HepG2 (cell line): ENCODE measurements around the gene RPP25L. TPM values are rescaled to one million over a fixed set of nuclear protein-coding genes. Genes with fewer than 3 reads are reported as not detected.

Experiments
- ATAC-seq: fragments of 200-7000 bp; cut with Tn5 transposase; 3 replicates; pipeline ENCODE4 v1.9.1; 2020; ENCODE audit warnings: mild to moderate bottlenecking, moderate library complexity
- BruUV-seq: library from RNA; stranded (reverse); fragments of 400-500 nt; replicated peaks from 2 replicates; lab custom pipeline; 2021; lab: Mats Ljungman, UMichigan
- CTCF ChIA-PET: fragments of 300-600 bp; formaldehyde crosslinking; extraction: SDS; loops from one replicate; lab custom pipeline; 2021; ENCODE audit warnings: low total read pairs, inconsistent platforms, low intra/inter-chr PET ratio; lab: Yijun Ruan, JAX
- POLR2A ChIA-PET: fragments of 350-600 bp; sonication (Branson Sonifier 250); formaldehyde crosslinking; loops from one replicate; lab custom pipeline; 2020; ENCODE audit warnings: antibody characterized with exemption, inconsistent platforms; lab: Yijun Ruan, JAX
- DNase-seq: peaks from one replicate; pipeline ENCODE4 v3.0.0-alpha.2; 2015; ENCODE audit warnings: low spot score
- FAIRE-seq: peaks from 3 replicates; lab custom pipeline; 2011; peaks lifted over from hg19 to GRCh38; lab: Jason Lieb, UNC
- H2AFZ ChIP-seq: one replicate; pipeline ENCODE4 v1.6.1; 2011; ENCODE audit warnings: low read length, inconsistent platforms
- H3K27ac ChIP-seq: fragments of 300-600 bp; 3 replicates; pipeline ENCODE4 v1.8.0; 2011; ENCODE audit warnings: mixed run types, mild to moderate bottlenecking, mixed read lengths, low read length, inconsistent platforms; ENCODE audit not compliant: insufficient read depth; ENCODE audit errors: extremely low read length
- H3K27me3 ChIP-seq, 2 experiments: fragments of 200-600 bp in 1 of 2; 2 replicates in 1 of 2; 3 replicates in 1 of 2; pipeline versions ENCODE4 v1.6.0 to v1.8.0; 2011; ENCODE audit warnings: low read length in 2 of 2, mild to moderate bottlenecking in 2 of 2, moderate library complexity in 2 of 2, inconsistent platforms in 1 of 2; ENCODE audit not compliant: insufficient read depth in 2 of 2, control insufficient read depth in 1 of 2
- H3K36me3 ChIP-seq, 2 experiments: fragments of 200-600 bp in 1 of 2; replicated peaks in 1 of 2; 2 replicates in 1 of 2; 3 replicates in 1 of 2; pipeline versions ENCODE4 v1.5.1 to v1.8.0; 2011; ENCODE audit warnings: low read length in 2 of 2, inconsistent platforms in 1 of 2; ENCODE audit not compliant: insufficient read depth in 2 of 2, control insufficient read depth in 1 of 2
- H3K4me1 ChIP-seq: 2 replicates; pipeline ENCODE4 v1.5.1; 2012; ENCODE audit warnings: low read length, inconsistent platforms; ENCODE audit not compliant: insufficient read depth
- H3K4me2 ChIP-seq: 2 replicates; pipeline ENCODE4 v1.6.0; 2011; ENCODE audit warnings: low read depth, low read length, inconsistent platforms
- H3K4me3 ChIP-seq, 3 experiments: fragments of 200-600 bp in 1 of 3; sonication (generic), shearing (Covaris generic) in 1 of 3; replicated peaks in 1 of 3; 2 replicates each; pipeline ENCODE4 v1.5.1; 2011 to 2016; ENCODE audit warnings: low read length in 3 of 3, inconsistent platforms in 2 of 3, low read depth in 2 of 3, mild to moderate bottlenecking in 2 of 3, control low read depth in 1 of 3, mixed read lengths in 1 of 3; ENCODE audit not compliant: insufficient read depth in 1 of 3
- H3K79me2 ChIP-seq: one replicate; pipeline ENCODE4 v1.6.1; 2011; ENCODE audit warnings: low read length, inconsistent platforms; ENCODE audit not compliant: insufficient read depth
- H3K9ac ChIP-seq: 2 replicates; pipeline ENCODE4 v1.6.0; 2011; ENCODE audit warnings: mild to moderate bottlenecking, low read depth, low read length, inconsistent platforms; ENCODE audit not compliant: insufficient read depth
- H3K9me3 ChIP-seq: 2 replicates; pipeline ENCODE4 v1.5.1; 2012; ENCODE audit warnings: mild to moderate bottlenecking, low read length
- H4K20me1 ChIP-seq: 2 replicates; pipeline ENCODE4 v1.6.0; 2011; ENCODE audit warnings: inconsistent platforms, mild to moderate bottlenecking, low read length, moderate library complexity; ENCODE audit not compliant: insufficient read depth
- ATF1 ChIP-seq: IDR thresholded peaks from 2 replicates; pipeline ENCODE4 v1.6.1; 2016; ENCODE audit warnings: mild to moderate bottlenecking, control low read depth
- GATAD2A ChIP-seq: IDR thresholded peaks from 2 replicates; pipeline ENCODE4 v1.6.1; 2016
- HNF4G ChIP-seq, 2 experiments: sonication (generic) in 1 of 2; formaldehyde crosslinking in 1 of 2; IDR thresholded peaks; 2 replicates each; pipeline versions ENCODE4 v1.4.0 to v1.6.1; 2011 to 2020; ENCODE audit warnings: borderline replicate concordance in 2 of 2, low read depth in 2 of 2, mild to moderate bottlenecking in 2 of 2, low read length in 1 of 2, missing genetic modification reagents in 1 of 2, moderate library complexity in 1 of 2
- KMT2A ChIP-seq: sonication (generic); formaldehyde crosslinking; IDR thresholded peaks from 2 replicates; pipeline ENCODE4 v1.4.0; 2020; ENCODE audit warnings: missing genetic modification reagents
- MTA1 ChIP-seq: sonication (generic); formaldehyde crosslinking; IDR thresholded peaks from 2 replicates; pipeline ENCODE4 v1.4.0; 2020; ENCODE audit warnings: missing genetic modification reagents, mild to moderate bottlenecking, borderline replicate concordance
- NPAS2 ChIP-seq: sonication (generic); formaldehyde crosslinking; IDR thresholded peaks from 2 replicates; pipeline ENCODE4 v1.8.0; 2022; ENCODE audit warnings: mild to moderate bottlenecking, missing genetic modification reagents, borderline replicate concordance
- ZFX ChIP-seq: sonication (generic); formaldehyde crosslinking; IDR thresholded peaks from 2 replicates; pipeline ENCODE4 v1.4.0; 2020; ENCODE audit warnings: mild to moderate bottlenecking, low read depth, missing genetic modification reagents, moderate library complexity
- WGBS: methylation state at CpG from one replicate; pipeline ENCODE4 v1.1.6; 2017; ENCODE audit warnings: low lambda C conversion rate; 5-methylcytosine and 5-hydroxymethylcytosine counted together
- in situ Hi-C: cut with HindIII; loops from 2 replicates; pipeline ENCODE4 v1.10.0; 2017; ENCODE audit warnings: low pct_unique_long_range_greater_than_20kb; ENCODE audit not compliant: extremely low pct_ligation_motif_present
- intact Hi-C: fragments of 100-400 bp; cut with micrococcal nuclease; formaldehyde crosslinking; loops from one replicate; pipeline ENCODE4 v1.10.0; 2022; ENCODE audit not compliant: unreplicated experiment
- polyA plus RNA-seq, 8 experiments: library from polyadenylated mRNA; depleted of rRNA in 3 of 8; stranded (reverse) in 7 of 8; unstranded in 1 of 8; fragments of >200 nt; fragmentation: Illumina TruSeq in 4 of 8; extraction: Trizol in 4 of 8; gene quantifications; 2 replicates each; pipeline versions ENCODE4 v1.2.1 to v1.2.3, GENCODE V29; 2011 to 2016; ENCODE audit warnings: low read depth in 4 of 8, missing spikeins in 1 of 8, mixed read lengths in 1 of 8; ENCODE audit not compliant: insufficient read depth in 1 of 8
- total RNA-seq, 5 experiments: library from RNA; depleted of rRNA; stranded (reverse); fragments of >200 nt; fragmentation: Illumina TruSeq; extraction: Trizol; gene quantifications; 2 replicates each; pipeline ENCODE4 v1.2.3, GENCODE V29; 2016; ENCODE audit warnings: low read depth in 1 of 5
- TF ChIP-seq, protein P1 (sequence below): conservative IDR thresholded peaks from 2 replicates; pipeline ENCODE4 v1.6.1; 2018; ENCODE audit warnings: missing genetic modification reagents
- TF ChIP-seq, protein P2 (sequence below): sonication (generic); formaldehyde crosslinking; IDR thresholded peaks from 2 replicates; pipeline ENCODE4 v1.4.0; 2020; ENCODE audit warnings: low read depth, mild to moderate bottlenecking, missing genetic modification reagents
- TF ChIP-seq, protein P3 (sequence below): IDR thresholded peaks from 2 replicates; pipeline ENCODE4 v1.6.1; 2016; ENCODE audit warnings: missing biosample characterization, missing genetic modification reagents, low read depth
- TF ChIP-seq, protein P4 (sequence below): sonication (generic); formaldehyde crosslinking; conservative IDR thresholded peaks from 2 replicates; pipeline ENCODE4 v1.4.0; 2020; ENCODE audit warnings: missing genetic modification reagents

RPP25L gene
- total and polyA plus RNA-seq, 2 of the 13 experiments (the other 11 are each of a cell fraction or from before 2014, with no cell fraction given) = 24.5 to 27.3 TPM

DNA sequence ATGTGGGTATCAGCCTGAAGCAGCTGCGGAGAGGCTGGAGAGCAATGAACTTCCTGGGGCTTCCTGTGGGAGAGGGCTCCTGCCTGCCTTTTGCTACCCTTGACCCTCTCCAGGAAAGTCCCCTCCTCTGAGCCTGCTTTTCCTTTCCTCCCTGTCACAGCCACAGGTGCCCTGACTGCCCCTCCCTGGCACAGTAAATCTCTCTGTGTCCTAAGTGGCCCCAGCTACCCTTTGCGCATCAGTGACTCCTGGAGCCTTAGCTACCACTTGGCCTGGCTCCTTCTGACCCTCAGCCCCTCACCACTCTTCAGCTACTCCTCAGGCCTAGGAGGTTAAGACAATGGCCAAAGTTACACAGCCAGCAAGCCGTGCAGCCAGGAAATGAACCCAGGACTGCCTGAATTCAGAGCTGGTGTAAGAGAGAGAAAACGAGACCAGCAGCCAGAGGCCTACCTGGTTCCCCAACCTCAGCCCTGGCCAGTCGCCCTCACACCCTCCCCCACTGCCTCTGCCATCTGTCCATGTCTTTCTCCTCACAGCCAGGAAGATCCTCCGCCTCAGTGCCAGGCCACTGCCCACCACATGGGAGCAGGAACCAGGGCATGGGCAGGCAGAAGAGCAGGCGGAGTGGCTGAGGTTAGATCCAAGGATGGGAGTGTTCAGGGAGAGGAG, 41.0 kb downstream of the RPP25L start:
- no peaks in the 10 kb centered on the region for H3K79me2 ChIP-seq
- no peak for DNase-seq
- H3K36me3 ChIP-seq = no peaks in the 10 kb centered on the region
- no TSS peak for BruUV-seq
- no peaks in the 10 kb centered on the region for H3K4me1 ChIP-seq
- ATAC-seq = no peak
- intact Hi-C loops = no loop called here
- no peaks in the 10 kb centered on the region for H4K20me1 ChIP-seq
- ChIA-PET POLR2A (no interaction called here), CTCF (no interaction called here)
- H3K27ac ChIP-seq = no peak overlapping the region
- no peak for TF ChIP-seq GATAD2A
- TF ChIP-seq, protein P1, sequence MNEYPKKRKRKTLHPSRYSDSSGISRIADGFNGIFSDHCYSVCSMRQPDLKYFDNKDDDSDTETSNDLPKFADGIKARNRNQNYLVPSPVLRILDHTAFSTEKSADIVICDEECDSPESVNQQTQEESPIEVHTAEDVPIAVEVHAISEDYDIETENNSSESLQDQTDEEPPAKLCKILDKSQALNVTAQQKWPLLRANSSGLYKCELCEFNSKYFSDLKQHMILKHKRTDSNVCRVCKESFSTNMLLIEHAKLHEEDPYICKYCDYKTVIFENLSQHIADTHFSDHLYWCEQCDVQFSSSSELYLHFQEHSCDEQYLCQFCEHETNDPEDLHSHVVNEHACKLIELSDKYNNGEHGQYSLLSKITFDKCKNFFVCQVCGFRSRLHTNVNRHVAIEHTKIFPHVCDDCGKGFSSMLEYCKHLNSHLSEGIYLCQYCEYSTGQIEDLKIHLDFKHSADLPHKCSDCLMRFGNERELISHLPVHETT = no peak
- TF ChIP-seq, all 625 proteins: peak for 0
- Histone ChIP-seq H3K9ac (no peak overlapping the region), H3K9me3 (no peaks in the 10 kb centered on the region), H3K27me3 (peaks cover 11 to 84% of the 10 kb centered on the region in 2 experiments), H3K4me2 (no peak overlapping the region), H2AFZ (no peak overlapping the region), H3K4me3 (no peak overlapping the region)
- WGBS = 22% methylated on average over 6 of the region's 7 CpGs
- no peak for FAIRE-seq
- in situ Hi-C loops = no loop called here

DNA sequence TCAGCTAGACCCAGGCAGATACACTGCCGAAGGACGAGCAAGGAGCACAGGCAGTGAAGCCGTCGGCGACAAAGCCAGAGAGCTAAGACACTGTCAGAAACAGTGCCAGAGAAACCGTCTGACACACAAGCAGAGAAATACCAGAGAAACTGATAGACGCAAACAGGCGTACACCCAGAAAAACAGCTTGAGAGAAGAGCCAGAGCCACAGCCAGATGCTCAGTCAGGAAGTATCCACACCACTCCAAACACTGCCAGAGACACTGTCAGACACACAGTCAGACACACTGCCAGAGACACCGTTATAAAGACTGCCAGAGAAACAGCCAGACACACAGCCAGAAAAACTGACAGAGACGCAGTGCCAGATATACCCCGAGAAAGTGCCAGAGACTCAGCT, 41.5 kb downstream of the RPP25L start:
- Histone ChIP-seq H3K9me3 (no peaks in the 10 kb centered on the region), H2AFZ (no peak overlapping the region), H3K27me3 (peaks cover 9 to 81% of the 10 kb centered on the region in 2 experiments), H3K4me3 (no peak overlapping the region), H4K20me1 (no peaks in the 10 kb centered on the region), H3K4me2 (no peak overlapping the region), H3K9ac (no peak overlapping the region), H3K4me1 (no peaks in the 10 kb centered on the region), H3K27ac (no peak overlapping the region), H3K36me3 (no peaks in the 10 kb centered on the region), H3K79me2 (no peaks in the 10 kb centered on the region)
- DNase-seq (no peak), ATAC-seq (no peak), FAIRE-seq (no peak)
- CTCF ChIA-PET = no interaction called here
- WGBS = 27% methylated on average over 11 of the region's 11 CpGs
- intact Hi-C loops (no loop called here), in situ Hi-C loops (no loop called here)
- no TSS peak for BruUV-seq
- POLR2A ChIA-PET = no interaction called here
- TF ChIP-seq NPAS2 = no peak
- TF ChIP-seq, protein P2, sequence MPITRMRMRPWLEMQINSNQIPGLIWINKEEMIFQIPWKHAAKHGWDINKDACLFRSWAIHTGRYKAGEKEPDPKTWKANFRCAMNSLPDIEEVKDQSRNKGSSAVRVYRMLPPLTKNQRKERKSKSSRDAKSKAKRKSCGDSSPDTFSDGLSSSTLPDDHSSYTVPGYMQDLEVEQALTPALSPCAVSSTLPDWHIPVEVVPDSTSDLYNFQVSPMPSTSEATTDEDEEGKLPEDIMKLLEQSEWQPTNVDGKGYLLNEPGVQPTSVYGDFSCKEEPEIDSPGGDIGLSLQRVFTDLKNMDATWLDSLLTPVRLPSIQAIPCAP (CRISPR knock-in tag) = no peak
- TF ChIP-seq, protein P3, sequence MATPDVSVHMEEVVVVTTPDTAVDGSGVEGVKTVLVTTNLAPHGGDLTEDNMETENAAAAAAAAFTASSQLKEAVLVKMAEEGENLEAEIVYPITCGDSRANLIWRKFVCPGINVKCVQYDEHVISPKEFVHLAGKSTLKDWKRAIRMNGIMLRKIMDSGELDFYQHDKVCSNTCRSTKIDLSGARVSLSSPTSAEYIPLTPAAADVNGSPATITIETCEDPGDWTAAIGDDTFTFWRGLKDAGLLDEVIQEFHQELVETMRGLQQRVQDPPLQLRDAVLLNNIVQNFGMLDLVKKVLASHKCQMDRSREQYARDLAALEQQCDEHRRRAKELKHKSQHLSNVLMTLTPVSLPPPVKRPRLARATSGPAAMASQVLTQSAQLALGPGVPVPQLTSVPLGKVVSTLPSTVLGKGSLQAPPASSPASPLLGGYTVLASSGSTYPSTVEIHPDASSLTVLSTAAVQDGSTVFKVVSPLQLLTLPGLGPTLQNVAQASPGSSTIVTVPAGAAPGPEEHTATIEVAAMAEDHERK (CRISPR knock-in tag) = no peak
- no peak for TF ChIP-seq MTA1 (CRISPR knock-in tag)
- no peak for TF ChIP-seq ZFX (CRISPR knock-in tag)
- TF ChIP-seq HNF4G (IDR thresholded peaks at IDR 0.05; ENCODE audit: borderline replicate concordance, low read depth, low read length) = no peak
- no peak for TF ChIP-seq HNF4G (CRISPR knock-in tag; IDR thresholded peaks at IDR 0.05; ENCODE audit: borderline replicate concordance, low read depth)
- TF ChIP-seq ATF1 (CRISPR knock-in tag) = no peak
- TF ChIP-seq, protein P4, sequence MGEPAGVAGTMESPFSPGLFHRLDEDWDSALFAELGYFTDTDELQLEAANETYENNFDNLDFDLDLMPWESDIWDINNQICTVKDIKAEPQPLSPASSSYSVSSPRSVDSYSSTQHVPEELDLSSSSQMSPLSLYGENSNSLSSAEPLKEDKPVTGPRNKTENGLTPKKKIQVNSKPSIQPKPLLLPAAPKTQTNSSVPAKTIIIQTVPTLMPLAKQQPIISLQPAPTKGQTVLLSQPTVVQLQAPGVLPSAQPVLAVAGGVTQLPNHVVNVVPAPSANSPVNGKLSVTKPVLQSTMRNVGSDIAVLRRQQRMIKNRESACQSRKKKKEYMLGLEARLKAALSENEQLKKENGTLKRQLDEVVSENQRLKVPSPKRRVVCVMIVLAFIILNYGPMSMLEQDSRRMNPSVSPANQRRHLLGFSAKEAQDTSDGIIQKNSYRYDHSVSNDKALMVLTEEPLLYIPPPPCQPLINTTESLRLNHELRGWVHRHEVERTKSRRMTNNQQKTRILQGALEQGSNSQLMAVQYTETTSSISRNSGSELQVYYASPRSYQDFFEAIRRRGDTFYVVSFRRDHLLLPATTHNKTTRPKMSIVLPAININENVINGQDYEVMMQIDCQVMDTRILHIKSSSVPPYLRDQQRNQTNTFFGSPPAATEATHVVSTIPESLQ (CRISPR knock-in tag) = no peak
- TF ChIP-seq KMT2A (CRISPR knock-in tag) = no peak
